HG02973 (cell line): ENCODE results near the gene GHRH.

ENCODE experiments used
- ATAC-seq: cut with Tn5 transposase; IDR thresholded peaks from one replicate; pipeline ENCODE4 v1.9.1; 2021; ENCODE audit warnings: moderate library complexity; ENCODE audit not compliant: unreplicated experiment

GHRH gene

GRCh38 chr20:37291724-37292126 is 30.1 kb upstream of the GHRH start:
- no peak for ATAC-seq

GRCh38 chr20:37290158-37290810 is 28.7 kb upstream of the GHRH start:
- ATAC-seq = no peak

- no peak for ATAC-seq
Measured at GRCh38 chr20:37288091-37288490, 26.5 kb upstream of the GHRH start.

GRCh38 chr20:37285664-37286374 is 24.2 kb upstream of the GHRH start:
- ATAC-seq = no peak

GRCh38 chr20:37284691-37285161 is 23.1 kb upstream of the GHRH start:
- no peak for ATAC-seq

GRCh38 chr20:37283530-37284195 is 22.0 kb upstream of the GHRH start:
- ATAC-seq = no peak

GRCh38 chr20:37282556-37282955 is 20.9 kb upstream of the GHRH start:
- ATAC-seq = no peak

GRCh38 chr20:37280403-37280802 is 18.8 kb upstream of the GHRH start:
- ATAC-seq = no peak

- ATAC-seq = no peak
Measured at GRCh38 chr20:37279820-37280219, 18.2 kb upstream of the GHRH start.

GRCh38 chr20:37278966-37279590 is 17.5 kb upstream of the GHRH start:
- no peak for ATAC-seq

- peak; percentile 48 for ATAC-seq
Measured at GRCh38 chr20:37277253-37277593, 15.6 kb upstream of the GHRH start.

GRCh38 chr20:37276494-37277252 is 15.1 kb upstream of the GHRH start:
- no peak for ATAC-seq

GRCh38 chr20:37274851-37275524 is 13.4 kb upstream of the GHRH start:
- ATAC-seq = no peak

- no peak for ATAC-seq
Measured at GRCh38 chr20:37273988-37274387, 12.4 kb upstream of the GHRH start.

- ATAC-seq = no peak
Measured at GRCh38 chr20:37271421-37271768, 9.8 kb upstream of the GHRH start.

- peak; percentile 43 for ATAC-seq
Measured at GRCh38 chr20:37270576-37271420, 9.2 kb upstream of the GHRH start.

GRCh38 chr20:37267667-37268313 is 6.2 kb upstream of the GHRH start:
- ATAC-seq = no peak

GRCh38 chr20:37266940-37267666 is 5.5 kb upstream of the GHRH start:
- no peak for ATAC-seq
